Measurements from ENCODE around the gene TTC28. TPM values are rescaled to one million over a fixed set of nuclear protein-coding genes. Genes with fewer than 3 reads are reported as not detected.

The TTC28 gene
- polyA plus RNA-seq, 1 donor from 2014 or later = 14.8 TPM

- Histone ChIP-seq H3K27me3 (ENCODE audit: insufficient read depth, low read depth, low read length) (no peaks in the 10 kb centered on the region), H3K36me3 (ENCODE audit: insufficient read depth, low read length) (no peaks in the 10 kb centered on the region), H4K20me1 (ENCODE audit: insufficient read depth) (no peaks in the 10 kb centered on the region), H3K27ac (ENCODE audit: low read length) (no peak overlapping the region), H3K4me3 (ENCODE audit: low read length) (no peak overlapping the region), H3K9me2 (ENCODE audit: insufficient read depth, low read length) (no peaks in the 10 kb centered on the region), H3F3A (ENCODE audit: insufficient read depth, low read length, poor library complexity, severe bottlenecking) (no peaks in the 10 kb centered on the region), H2AFZ (ENCODE audit: low read depth, low read length) (no peak overlapping the region), H3K4me2 (ENCODE audit: low read length) (no peak overlapping the region), H3K9me3 (ENCODE audit: low read length) (no peaks in the 10 kb centered on the region), H3K79me2 (replicated peaks; ENCODE audit: insufficient read depth, low read length) (peaks cover 23% of the 10 kb centered on the region), H3K9ac (ENCODE audit: low read length) (no peak overlapping the region)
- TF ChIP-seq EP300 (conservative IDR thresholded peaks at IDR 0.05; ENCODE audit: poor library complexity, severe bottlenecking) (no peak), RAD21 (conservative IDR thresholded peaks at IDR 0.05) (no peak), SMC3 (conservative IDR thresholded peaks at IDR 0.05; ENCODE audit: poor library complexity) (no peak), CTCF (IDR thresholded peaks at IDR 0.05; ENCODE audit: poor library complexity, severe bottlenecking) (no peak), EZH2 (IDR thresholded peaks at IDR 0.05; ENCODE audit: borderline replicate concordance, insufficient read depth, low read length, poor library complexity, severe bottlenecking) (no peak), POLR2AphosphoS5 (IDR thresholded peaks at IDR 0.05) (no peak), REST (IDR thresholded peaks at IDR 0.05; ENCODE audit: borderline replicate concordance) (no peak), MXI1 (conservative IDR thresholded peaks at IDR 0.05; ENCODE audit: poor library complexity, severe bottlenecking) (no peak), TAF1 (IDR thresholded peaks at IDR 0.05; ENCODE audit: low read depth) (no peak)
These were observed 524.8 kb downstream of the TTC28 start for GRCh38 chr22:28154861-28155260.

DNA sequence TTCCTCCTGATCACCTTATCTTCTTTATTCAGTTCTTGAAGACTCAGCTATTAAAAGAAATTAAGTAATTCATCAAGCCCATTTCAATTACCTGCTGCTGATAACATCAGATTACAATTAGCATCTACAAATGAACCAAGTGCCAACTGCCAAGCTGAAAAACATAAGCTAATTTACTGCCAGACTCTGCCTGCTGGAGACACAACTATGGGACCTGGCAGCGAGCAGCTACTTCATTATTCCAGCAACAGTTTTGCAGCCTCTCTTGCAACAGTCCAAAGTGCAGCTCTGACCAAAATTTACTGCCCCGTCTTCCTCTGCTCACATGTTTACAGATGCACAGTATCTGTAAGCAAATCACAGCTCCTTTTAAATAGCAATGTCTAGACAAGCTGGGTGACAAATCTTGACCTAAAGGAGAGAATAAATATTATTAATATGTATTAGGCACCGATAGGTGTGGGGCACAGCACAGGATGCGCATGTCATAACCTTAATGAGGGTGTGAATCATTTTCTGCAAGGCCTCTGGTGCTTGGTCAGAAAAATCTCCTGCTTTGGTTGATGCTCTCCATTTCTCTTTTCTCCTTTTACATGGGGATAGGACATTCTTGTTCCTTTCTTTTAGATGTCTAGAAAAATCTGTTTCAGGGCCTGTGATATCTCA lies 528.4 kb downstream of the TTC28 start:
- Histone ChIP-seq H3K79me2 (replicated peaks; ENCODE audit: insufficient read depth, low read length) (peaks cover 5% of the 10 kb centered on the region), H3K36me3 (ENCODE audit: insufficient read depth, low read length) (no peaks in the 10 kb centered on the region)

More for the DNA sequence above, 528.4 kb downstream of the TTC28 start:
- Histone ChIP-seq H3K27ac (ENCODE audit: low read length) (no peak overlapping the region), H3K9ac (ENCODE audit: low read length) (no peak overlapping the region), H3K9me2 (ENCODE audit: insufficient read depth, low read length) (no peaks in the 10 kb centered on the region), H4K20me1 (ENCODE audit: insufficient read depth) (no peaks in the 10 kb centered on the region), H3K27me3 (ENCODE audit: insufficient read depth, low read depth, low read length) (no peaks in the 10 kb centered on the region), H3K4me3 (ENCODE audit: low read length) (no peak overlapping the region), H2AFZ (ENCODE audit: low read depth, low read length) (no peak overlapping the region), H3F3A (ENCODE audit: insufficient read depth, low read length, poor library complexity, severe bottlenecking) (no peaks in the 10 kb centered on the region), H3K9me3 (ENCODE audit: low read length) (no peaks in the 10 kb centered on the region), H3K4me2 (ENCODE audit: low read length) (no peak overlapping the region)
- TF ChIP-seq SMC3 (conservative IDR thresholded peaks at IDR 0.05; ENCODE audit: poor library complexity) (no peak), EP300 (conservative IDR thresholded peaks at IDR 0.05; ENCODE audit: poor library complexity, severe bottlenecking) (no peak), EZH2 (IDR thresholded peaks at IDR 0.05; ENCODE audit: borderline replicate concordance, insufficient read depth, low read length, poor library complexity, severe bottlenecking) (no peak), TAF1 (IDR thresholded peaks at IDR 0.05; ENCODE audit: low read depth) (no peak), REST (IDR thresholded peaks at IDR 0.05; ENCODE audit: borderline replicate concordance) (no peak), CTCF (IDR thresholded peaks at IDR 0.05; ENCODE audit: poor library complexity, severe bottlenecking) (no peak)

Measured in neural cell (in vitro differentiated cells).